H1 (cell line): Measurements from ENCODE around the gene LSM2. TPM values are rescaled to one million over a fixed set of nuclear protein-coding genes. Genes with fewer than 3 reads are reported as not detected.
"Not testable (repeated sequence)": the region's sequence is repeated elsewhere in the genome, so short reads cannot be mapped to it uniquely, and the experiment has no call there.

Experiments used
- CTCF ChIA-PET: fragments of 300-600 bp; sonication (Branson Sonifier 250); formaldehyde crosslinking; loops from one replicate; lab custom pipeline; 2021; ENCODE audit not compliant: partially characterized antibody; lab: Charles Lee
- POLR2A ChIA-PET: fragments of 300-600 bp; sonication (Branson Sonifier 250); formaldehyde crosslinking; loops from one replicate; lab custom pipeline; 2021; ENCODE audit warnings: inconsistent platforms; ENCODE audit not compliant: partially characterized antibody; lab: Charles Lee
- DNase-seq, 2 experiments: peaks; one replicate each; pipeline versions ENCODE4 v3.0.0 to v3.0.0-alpha.2; 2010 to 2022; ENCODE audit warnings: low spot score in 2 of 2, low read depth in 1 of 2, mixed read lengths in 1 of 2
- FAIRE-seq: peaks from 2 replicates; lab custom pipeline; 2011; peaks lifted over from hg19 to GRCh38; lab: Jason Lieb, UNC
- H2AFZ ChIP-seq: 2 replicates; pipeline ENCODE4 v1.8.1; 2012; ENCODE audit warnings: low read length, inconsistent platforms
- H2AK5ac ChIP-seq: 2 replicates; pipeline ENCODE4 v1.6.1; 2013; ENCODE audit warnings: low read depth, low read length
- H2BK120ac ChIP-seq: replicated peaks from 2 replicates; pipeline ENCODE3; 2013; ENCODE audit warnings: low read depth, low read length, inconsistent platforms
- H2BK12ac ChIP-seq: 2 replicates; pipeline ENCODE4 v1.6.1; 2013; ENCODE audit warnings: low read depth, low read length
- H2BK15ac ChIP-seq: 2 replicates; pipeline ENCODE4 v1.6.1; 2013; ENCODE audit warnings: low read length
- H2BK20ac ChIP-seq: 2 replicates; pipeline ENCODE4 v1.6.1; 2013; ENCODE audit warnings: low read length
- H2BK5ac ChIP-seq: 2 replicates; pipeline ENCODE4 v1.6.1; 2013; ENCODE audit warnings: low read depth, low read length
- H3K14ac ChIP-seq: 2 replicates; pipeline ENCODE4 v1.6.1; 2013; ENCODE audit warnings: inconsistent platforms; ENCODE audit not compliant: insufficient read length
- H3K18ac ChIP-seq: 2 replicates; pipeline ENCODE4 v1.6.1; 2013; ENCODE audit warnings: low read length; ENCODE audit errors: extremely low read depth
- H3K23ac ChIP-seq: 2 replicates; pipeline ENCODE4 v1.6.1; 2013; ENCODE audit warnings: inconsistent platforms; ENCODE audit not compliant: insufficient read length
- H3K23me2 ChIP-seq: 2 replicates; pipeline ENCODE4 v1.6.1; 2013; ENCODE audit warnings: low read depth, low read length
- H3K27ac ChIP-seq: 2 replicates; pipeline ENCODE4 v1.6.1; 2011; ENCODE audit warnings: low read depth, low read length, inconsistent platforms
- H3K27me3 ChIP-seq, 4 experiments: replicated peaks in 1 of 4; 1 replicate in 1 of 4; 2 replicates in 3 of 4; pipeline versions ENCODE4 v1.6.1 to v1.8.1; 2011 to 2013; ENCODE audit warnings: low read length in 3 of 4, mild to moderate bottlenecking in 3 of 4, inconsistent platforms in 2 of 4, mixed read lengths in 2 of 4, moderate library complexity in 1 of 4; ENCODE audit not compliant: control insufficient read depth in 3 of 4, insufficient read depth in 3 of 4; ENCODE audit errors: extremely low read depth in 1 of 4
- H3K36me3 ChIP-seq, 4 experiments: 2 replicates each; pipeline versions ENCODE4 v1.6.1 to v1.8.1; 2011 to 2013; ENCODE audit warnings: mild to moderate bottlenecking in 4 of 4, low read length in 3 of 4, moderate library complexity in 2 of 4, control low read depth in 1 of 4, inconsistent platforms in 1 of 4; ENCODE audit not compliant: insufficient read depth in 4 of 4, control insufficient read depth in 2 of 4
- H3K4ac ChIP-seq: replicated peaks from 2 replicates; pipeline ENCODE3; 2013; ENCODE audit warnings: low read length, low read depth, mixed read lengths, inconsistent platforms; ENCODE audit not compliant: insufficient read length
- H3K4me1 ChIP-seq, 4 experiments: replicated peaks in 1 of 4; 1 replicate in 1 of 4; 2 replicates in 3 of 4; pipeline versions ENCODE4 v1.6.1 to v1.8.1; 2011 to 2013; ENCODE audit warnings: low read length in 3 of 4, inconsistent platforms in 2 of 4, mixed read lengths in 1 of 4; ENCODE audit not compliant: insufficient read depth in 4 of 4, control insufficient read depth in 3 of 4
- H3K4me2 ChIP-seq, 2 experiments: 2 replicates each; pipeline versions ENCODE4 v1.6.1 to v1.8.1; 2011 to 2013; ENCODE audit warnings: low read depth in 2 of 2, low read length in 2 of 2, control low read depth in 1 of 2, inconsistent platforms in 1 of 2, mild to moderate bottlenecking in 1 of 2; ENCODE audit not compliant: insufficient read depth in 1 of 2
- H3K4me3 ChIP-seq, 4 experiments: fragments of 200-600, 300-600 bp in 1 of 4; sonication (generic), shearing (Covaris generic), sonication (Bioruptor Twin) in 1 of 4; 2 replicates each; pipeline versions ENCODE4 v1.5.1 to v1.8.1; 2011 to 2016; ENCODE audit warnings: low read length in 4 of 4, low read depth in 3 of 4, control low read depth in 2 of 4, inconsistent platforms in 2 of 4, mild to moderate bottlenecking in 2 of 4, mixed read lengths in 1 of 4, moderate library complexity in 1 of 4; ENCODE audit not compliant: insufficient read depth in 2 of 4; ENCODE audit errors: extremely low read depth in 1 of 4
- H3K56ac ChIP-seq: replicated peaks from 2 replicates; pipeline ENCODE3; 2013; ENCODE audit warnings: low read depth, mild to moderate bottlenecking, mixed read lengths, low read length, inconsistent platforms; ENCODE audit not compliant: insufficient read length
- H3K79me1 ChIP-seq: 2 replicates; pipeline ENCODE4 v1.6.1; 2013; ENCODE audit warnings: low read depth, low read length, control low read depth
- H3K79me2 ChIP-seq, 2 experiments: 2 replicates each; pipeline versions ENCODE4 v1.6.1 to v1.8.1; 2012 to 2013; ENCODE audit warnings: low read length in 2 of 2, mild to moderate bottlenecking in 2 of 2, inconsistent platforms in 1 of 2; ENCODE audit not compliant: insufficient read depth in 2 of 2, control insufficient read depth in 1 of 2
- H3K9ac ChIP-seq, 4 experiments: replicated peaks in 1 of 4; 1 replicate in 1 of 4; 2 replicates in 3 of 4; pipeline versions ENCODE4 v1.6.1 to v1.8.1; 2011 to 2013; ENCODE audit warnings: low read depth in 3 of 4, low read length in 3 of 4, control low read depth in 2 of 4, mild to moderate bottlenecking in 2 of 4, moderate library complexity in 2 of 4, inconsistent platforms in 1 of 4; ENCODE audit errors: extremely low read depth in 1 of 4
- H3K9me3 ChIP-seq, 2 experiments: 2 replicates each; pipeline versions ENCODE4 v1.6.1 to v1.8.1; 2012 to 2013; ENCODE audit warnings: mild to moderate bottlenecking in 2 of 2, moderate library complexity in 2 of 2, control low read depth in 1 of 2, inconsistent platforms in 1 of 2, low read depth in 1 of 2, low read length in 1 of 2, mixed read lengths in 1 of 2; ENCODE audit not compliant: insufficient read depth in 2 of 2
- H4K20me1 ChIP-seq, 2 experiments: replicated peaks in 1 of 2; 2 replicates each; pipeline versions ENCODE3 to v1.8.1; 2011 to 2013; ENCODE audit warnings: inconsistent platforms in 2 of 2, low read length in 2 of 2, mild to moderate bottlenecking in 1 of 2; ENCODE audit not compliant: insufficient read depth in 2 of 2, control insufficient read depth in 1 of 2
- H4K5ac ChIP-seq: 2 replicates; pipeline ENCODE4 v1.6.1; 2013; ENCODE audit warnings: low read length, low read depth, mixed read lengths, inconsistent platforms; ENCODE audit not compliant: insufficient read length
- H4K8ac ChIP-seq: 2 replicates; pipeline ENCODE4 v1.8.0; 2013; ENCODE audit warnings: mild to moderate bottlenecking, moderate library complexity, low read length, inconsistent platforms; ENCODE audit not compliant: insufficient read depth; ENCODE audit errors: extremely low read depth
- H4K91ac ChIP-seq: replicated peaks from 2 replicates; pipeline ENCODE3; 2013; ENCODE audit warnings: low read length, mixed read lengths, inconsistent platforms; ENCODE audit not compliant: insufficient read length
- WGBS, 2 experiments: shearing (Covaris generic) in 1 of 2; methylation state at CpG; one replicate each; pipeline versions ENCODE4 v1.1.6 to v1.1.7; 2013 to 2015; ENCODE audit warnings: low lambda C conversion rate in 2 of 2, mixed read lengths in 2 of 2, inconsistent platforms in 1 of 2, low coverage in 1 of 2, missing lambda C conversion rate in 1 of 2; ENCODE audit not compliant: insufficient replicate concordance in 2 of 2, insufficient coverage in 1 of 2, insufficient read length in 1 of 2; ENCODE audit errors: extremely low coverage in 1 of 2, missing lambda C conversion rate in 1 of 2; 5-methylcytosine and 5-hydroxymethylcytosine counted together
- polyA plus RNA-seq, 7 experiments: library from polyadenylated mRNA; depleted of rRNA in 3 of 7; stranded (reverse) in 5 of 7; unstranded in 2 of 7; fragments of >200 nt in 5 of 7; fragments of 200-250 nt in 2 of 7; gene quantifications; 1 replicate in 5 of 7; 2 replicates in 1 of 7; 4 replicates in 1 of 7; pipeline versions ENCODE4 v1.2.1 to v1.2.3, GENCODE V29; 2011 to 2013; ENCODE audit warnings: missing spikeins in 2 of 7, mixed read lengths in 2 of 7
- total RNA-seq: library from RNA; stranded (reverse); fragmentation: NEBNext Ultra II Directional; extraction: Animal tissue kit (Norgen Biotek cat#: 25700); gene quantifications from 2 replicates; pipeline ENCODE4 v1.2.1, GENCODE V29; 2021

LSM2 gene
- total and polyA plus RNA-seq, 2 of the 8 experiments (the other 6 are each of a cell fraction or from before 2014, with no cell fraction given) = 127 to 168 TPM

GRCh38 chr6:31817929-31818511 lies 11.3 kb upstream of the LSM2 start:
- FAIRE-seq, H3K27ac ChIP-seq, CTCF ChIA-PET, H4K5ac ChIP-seq, H3K36me3 ChIP-seq, H3K9me3 ChIP-seq, H3K79me2 ChIP-seq, H3K27me3 ChIP-seq, H3K79me1 ChIP-seq, H2AK5ac ChIP-seq, H4K20me1 ChIP-seq, H2BK120ac ChIP-seq, H3K14ac ChIP-seq, H3K4ac ChIP-seq, DNase-seq, H2BK12ac ChIP-seq, H3K9ac ChIP-seq, H3K4me1 ChIP-seq, H4K8ac ChIP-seq, H3K56ac ChIP-seq, H2BK15ac ChIP-seq, H4K91ac ChIP-seq, H3K23ac ChIP-seq, H2BK20ac ChIP-seq, H3K18ac ChIP-seq, H2AFZ ChIP-seq, H2BK5ac ChIP-seq: not testable (repeated sequence)
- WGBS, 2 experiments = 87% methylated on average over 8 of the region's 8 CpGs; no CpG with 5 or more reads in 1 of the 2 experiments
- POLR2A ChIA-PET = interaction anchor here (0.6 to 10.9 kb wide), 7 partner anchors 8 to 104 kb away, joined by 3 to 136 read pairs (median 4); partner anchors contain the start of gene HSPA1B
- peaks cover 12% of the 10 kb centered on the region for H3K23me2 ChIP-seq
- peak overlapping the region; percentile 51 to 55; a peak in 3 of 4 replicates for H3K4me2 ChIP-seq
- peak overlapping the region in 3 of 4 experiments; percentile 2 to 46 (median 18); a peak in 4 of 8 replicates for H3K4me3 ChIP-seq
